ENCODE measurements around the gene MAP2K4.

Gene MAP2K4

GRCh38 chr17:12048843-12049473, 28.3 kb downstream of the MAP2K4 start:
- DNase-seq (ENCODE audit: low read depth) = no peak
- no peak overlapping the region for H3K4me3 ChIP-seq (ENCODE audit: low read depth, low read length)
- TF ChIP-seq CTCF (IDR thresholded peaks at IDR 0.05; ENCODE audit: control insufficient read depth, extremely low read depth, insufficient read depth) = no peak

DNA sequence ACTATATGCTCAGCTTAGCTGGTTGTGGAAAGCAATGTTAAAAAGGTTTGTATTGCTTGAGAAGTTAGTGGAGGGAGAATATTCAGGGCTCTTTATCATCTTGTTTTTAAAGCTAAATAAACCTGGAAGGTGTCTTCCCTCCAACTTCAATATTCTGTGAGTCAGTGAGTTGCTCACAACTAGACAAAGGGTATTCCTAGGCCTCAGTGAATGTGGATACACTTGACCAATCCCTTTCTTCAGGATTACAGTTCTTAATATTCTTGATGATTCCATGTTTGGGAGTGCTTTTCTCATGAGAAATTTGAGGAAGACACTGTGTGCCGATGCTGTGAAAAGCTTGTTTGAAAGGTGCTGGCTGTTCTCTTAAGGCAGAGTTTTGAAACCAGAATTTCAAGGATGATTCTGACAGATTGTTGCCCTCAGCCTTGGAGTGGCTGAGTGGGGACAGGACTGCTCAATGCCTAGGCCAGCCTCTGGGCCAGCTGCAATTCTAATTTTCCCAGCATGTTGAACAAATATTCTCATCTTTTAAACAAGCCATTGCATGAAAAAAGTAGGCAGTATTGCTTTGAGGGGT, 30.1 kb downstream of the MAP2K4 start:
- no peak overlapping the region for H3K4me3 ChIP-seq (ENCODE audit: low read depth, low read length)
- no peak for DNase-seq (ENCODE audit: low read depth)
- no peak for TF ChIP-seq CTCF (IDR thresholded peaks at IDR 0.05; ENCODE audit: control insufficient read depth, extremely low read depth, insufficient read depth)

GRCh38 chr17:12053552-12053951, 32.9 kb downstream of the MAP2K4 start:
- DNase-seq (ENCODE audit: low read depth) = no peak

GRCh38 chr17:12055889-12056288, 35.2 kb downstream of the MAP2K4 start:
- H3K4me3 ChIP-seq (ENCODE audit: low read depth, low read length) = no peak overlapping the region
- TF ChIP-seq CTCF (IDR thresholded peaks at IDR 0.05; ENCODE audit: control insufficient read depth, extremely low read depth, insufficient read depth) = no peak
- no peak for DNase-seq (ENCODE audit: low read depth)

More at GRCh38 chr17:12053552-12053951, 32.9 kb downstream of the MAP2K4 start:
- TF ChIP-seq CTCF (IDR thresholded peaks at IDR 0.05; ENCODE audit: control insufficient read depth, extremely low read depth, insufficient read depth) = no peak
- no peak overlapping the region for H3K4me3 ChIP-seq (ENCODE audit: low read depth, low read length)

DNA sequence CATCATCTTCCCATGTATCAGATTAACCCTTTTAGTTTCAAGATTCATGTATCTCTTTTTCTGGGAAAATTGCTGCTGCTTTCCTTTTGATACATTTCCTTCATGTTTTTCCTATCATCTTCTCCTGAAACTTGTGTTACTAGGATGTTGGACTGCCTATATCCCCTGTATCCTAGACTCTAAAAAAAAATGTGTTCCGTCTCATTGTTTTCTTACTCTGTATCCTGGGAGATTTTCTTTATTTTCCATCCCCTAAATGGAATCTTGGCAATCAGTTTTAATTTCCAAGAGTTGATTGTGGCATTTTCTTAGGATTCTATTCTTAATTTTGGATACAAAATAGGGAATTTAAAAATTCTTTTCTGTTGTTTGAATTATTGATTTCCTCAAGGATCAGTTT, 36.8 kb downstream of the MAP2K4 start:
- no peak for TF ChIP-seq CTCF (IDR thresholded peaks at IDR 0.05; ENCODE audit: control insufficient read depth, extremely low read depth, insufficient read depth)
- H3K4me3 ChIP-seq (ENCODE audit: low read depth, low read length) = no peak overlapping the region
- no peak for DNase-seq (ENCODE audit: low read depth)

GRCh38 chr17:12058535-12058934, 37.9 kb downstream of the MAP2K4 start:
- DNase-seq (ENCODE audit: low read depth) = no peak
- TF ChIP-seq CTCF (IDR thresholded peaks at IDR 0.05; ENCODE audit: control insufficient read depth, extremely low read depth, insufficient read depth) = no peak
- H3K4me3 ChIP-seq (ENCODE audit: low read depth, low read length) = no peak overlapping the region

- TF ChIP-seq CTCF (IDR thresholded peaks at IDR 0.05; ENCODE audit: control insufficient read depth, extremely low read depth, insufficient read depth) = no peak
- no peak overlapping the region for H3K4me3 ChIP-seq (ENCODE audit: low read depth, low read length)
- no peak for DNase-seq (ENCODE audit: low read depth)
Measured at GRCh38 chr17:12062249-12062648, 41.6 kb downstream of the MAP2K4 start.

All from LNCaP clone FGC (cell line).